Cardiac septum (tissue), 1 donor: ENCODE results near the gene RPL36. TPM values are rescaled to one million over a fixed set of nuclear protein-coding genes. Genes with fewer than 3 reads are reported as not detected.
A peak's percentile ranks its signal among the peaks of the same experiment; 100 is the strongest.

Experiments used
- DNase-seq: peaks from one replicate; pipeline ENCODE4 v3.0.0-alpha.2; 2020; ENCODE audit warnings: low spot score
- intact Hi-C: fragments of 100-400 bp; cut with DNase I; formaldehyde crosslinking; loops from one replicate; pipeline ENCODE4 v1.14.0; 2022
- long read RNA-seq: library from polyadenylated mRNA; unstranded; transcript quantifications from one replicate; pipeline ENCODE4 v2.0.0, GENCODE V29; 2021
- total RNA-seq: library from RNA; stranded (reverse); fragmentation: NEBNext Ultra II Directional; extraction: Animal tissue kit (Norgen Biotek cat#: 25700); gene quantifications from one replicate; pipeline ENCODE4 v1.2.1, GENCODE V29; 2021
- donor health status: DM: no; HTN: no; CAD: no.

The RPL36 gene
- 337 TPM for total RNA-seq
- long read RNA-seq, transcript RPL36-201 (4 exons, 707 nt) = major isoform, 99 of 104 reads
- long read RNA-seq, partial matches to known transcripts = 0 of 104 reads
- long read RNA-seq, other reads (novel, unspliced or antisense) = 2 of 104 reads

- DNase-seq = peak; percentile 99
- intact Hi-C loops = loop anchor here (1.0 kb wide), 1 partner anchor 30 kb away; the partner anchor contains the start of genes CATSPERD and LONP1
These were observed at the start of gene RPL36 for GRCh38 chr19:5690125-5690954. TSS of gene RPL36 (plus strand) at chr19:5690295. CDS start at chr19:5690508, 213 bp downstream.

DNA sequence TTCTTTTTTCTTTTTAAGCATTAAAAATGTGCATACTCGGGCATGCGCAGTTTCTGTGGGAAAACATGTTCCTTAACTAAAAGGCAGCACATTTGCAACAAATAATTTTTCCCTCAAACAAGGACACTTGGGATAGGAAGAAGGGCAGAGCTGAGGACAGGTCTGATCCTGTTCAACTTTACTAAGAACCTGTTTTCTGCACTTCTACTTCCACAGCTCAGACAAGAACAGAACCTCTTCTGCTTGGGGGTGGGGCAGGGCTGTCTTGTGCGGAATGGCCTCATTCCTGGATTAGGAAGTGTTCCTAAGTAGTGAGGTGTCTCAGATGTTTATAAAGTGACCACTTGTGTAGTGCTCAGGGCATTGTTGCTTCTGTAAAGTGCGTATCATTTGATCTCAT is 48.9 kb upstream of the RPL36 start:
- intact Hi-C loops = no loop called here
- no peak for DNase-seq

DNA sequence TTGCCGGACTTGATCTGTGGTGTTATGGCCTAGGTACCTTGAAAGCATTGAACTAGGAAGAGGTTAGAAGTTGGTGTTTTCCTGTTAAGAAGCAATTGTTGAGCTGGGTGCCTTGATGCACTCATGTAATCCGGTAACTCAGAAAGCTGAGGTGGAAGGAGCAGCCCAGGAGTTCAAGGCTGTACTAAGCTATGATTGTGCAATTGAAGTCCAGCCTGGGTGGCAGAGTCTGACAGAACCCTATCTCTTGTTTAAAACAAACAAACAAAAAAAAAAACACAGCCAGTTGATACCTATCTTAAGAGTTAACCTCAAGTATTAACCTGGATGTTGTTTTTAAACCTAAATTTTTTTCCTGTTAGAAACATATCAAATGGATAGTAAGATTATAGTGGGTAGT is 47.9 kb upstream of the RPL36 start:
- intact Hi-C loops = no loop called here
- DNase-seq = no peak

- intact Hi-C loops = no loop called here
- DNase-seq = no peak
These were observed 47.0 kb upstream of the RPL36 start for GRCh38 chr19:5643060-5643459.

DNA sequence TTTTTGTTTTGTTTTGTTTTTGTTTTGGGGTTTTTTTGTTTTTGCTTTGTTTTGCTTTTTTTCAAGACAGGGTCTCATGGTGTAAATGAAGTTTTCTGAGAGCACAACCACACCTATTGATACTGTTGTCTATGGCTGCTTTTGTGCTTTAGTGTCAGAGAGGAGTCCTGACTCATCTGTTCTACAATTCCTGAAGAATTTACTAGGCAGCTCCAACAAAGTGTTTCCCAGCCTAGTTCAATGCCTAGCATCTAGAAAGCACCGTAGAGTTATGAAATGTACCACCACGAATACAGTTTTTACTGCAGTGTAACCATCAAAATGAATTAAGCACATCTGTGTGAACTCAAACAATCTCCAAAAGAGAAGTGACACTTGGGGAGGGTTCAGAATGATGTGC is 46.1 kb upstream of the RPL36 start:
- no peak for DNase-seq
- intact Hi-C loops = no loop called here

DNA sequence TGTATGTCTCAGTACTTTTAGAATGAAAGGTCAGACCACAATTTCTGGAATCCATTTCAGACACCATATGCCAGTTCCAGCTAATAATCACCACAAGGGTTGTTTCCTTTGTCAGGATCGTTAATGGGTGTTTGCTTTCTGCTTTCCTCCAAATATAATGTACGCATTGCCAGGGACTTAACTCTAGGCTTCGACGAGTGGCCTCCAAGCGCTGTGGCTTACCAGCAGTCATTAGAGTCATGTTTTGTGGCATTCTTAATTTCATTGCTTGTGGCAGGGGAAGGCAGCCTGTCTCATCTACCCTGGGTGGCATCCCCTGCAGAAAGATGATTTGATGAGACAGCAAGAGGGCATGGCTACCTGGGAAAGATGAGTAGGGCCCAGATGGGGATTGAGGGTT is 44.7 kb upstream of the RPL36 start:
- DNase-seq = no peak
- intact Hi-C loops = no loop called here

GRCh38 chr19:5646703-5647102 is 43.4 kb upstream of the RPL36 start:
- no peak for DNase-seq
- intact Hi-C loops = no loop called here

- DNase-seq = no peak
- intact Hi-C loops = no loop called here
These were observed 41.6 kb upstream of the RPL36 start for GRCh38 chr19:5648464-5648863.

- DNase-seq = no peak
These were observed 38.7 kb upstream of the RPL36 start for GRCh38 chr19:5651361-5651760.

GRCh38 chr19:5652261-5652660 is 37.8 kb upstream of the RPL36 start:
- intact Hi-C loops = no loop called here
- DNase-seq = no peak

More at GRCh38 chr19:5651361-5651760, 38.7 kb upstream of the RPL36 start:
- intact Hi-C loops = no loop called here

DNA sequence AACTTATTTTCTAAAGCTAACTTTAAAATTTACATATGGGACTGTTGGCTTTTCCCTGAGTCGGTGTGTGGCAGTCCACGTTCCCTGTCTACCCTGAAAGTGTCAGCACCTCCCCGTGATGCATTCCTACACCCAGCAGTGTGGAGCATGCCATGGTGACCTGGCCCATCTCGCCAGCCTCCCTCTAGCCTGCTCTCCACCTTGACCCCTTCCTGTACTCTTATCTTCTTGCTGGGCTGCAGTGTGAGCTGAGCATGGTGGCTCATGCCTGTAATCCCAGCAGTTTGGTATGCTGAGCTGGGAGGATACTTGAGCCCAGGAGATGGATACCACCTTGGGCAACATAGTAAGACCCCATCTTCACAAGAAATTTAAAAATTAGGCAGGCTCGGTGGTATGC is 35.2 kb upstream of the RPL36 start:
- DNase-seq = no peak
- intact Hi-C loops = no loop called here

DNA sequence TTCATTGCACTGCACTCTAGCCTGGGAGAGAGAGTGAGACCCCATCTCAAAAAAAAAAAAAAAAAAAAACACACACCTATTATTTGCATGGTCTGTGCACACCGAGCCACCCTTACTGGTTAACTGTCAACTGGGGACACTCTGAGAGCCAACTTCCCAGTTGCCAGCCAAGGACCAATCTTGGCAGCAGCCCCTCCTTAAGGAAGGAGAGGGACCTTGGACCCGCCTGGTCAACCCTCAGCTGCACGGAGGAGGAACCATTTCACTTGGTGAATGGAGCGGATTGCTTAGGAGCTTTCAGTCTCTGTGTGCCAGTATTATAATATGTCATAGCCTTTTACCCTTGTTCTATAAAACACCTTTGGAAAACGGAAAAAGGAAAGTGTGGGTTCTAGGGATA is 34.7 kb upstream of the RPL36 start:
- DNase-seq = no peak
- intact Hi-C loops = no loop called here

- intact Hi-C loops = no loop called here
- no peak for DNase-seq
These were observed 28.6 kb upstream of the RPL36 start for GRCh38 chr19:5661483-5661882.

GRCh38 chr19:5663904-5664303 is 26.2 kb upstream of the RPL36 start:
- DNase-seq = no peak
- intact Hi-C loops = no loop called here

DNA sequence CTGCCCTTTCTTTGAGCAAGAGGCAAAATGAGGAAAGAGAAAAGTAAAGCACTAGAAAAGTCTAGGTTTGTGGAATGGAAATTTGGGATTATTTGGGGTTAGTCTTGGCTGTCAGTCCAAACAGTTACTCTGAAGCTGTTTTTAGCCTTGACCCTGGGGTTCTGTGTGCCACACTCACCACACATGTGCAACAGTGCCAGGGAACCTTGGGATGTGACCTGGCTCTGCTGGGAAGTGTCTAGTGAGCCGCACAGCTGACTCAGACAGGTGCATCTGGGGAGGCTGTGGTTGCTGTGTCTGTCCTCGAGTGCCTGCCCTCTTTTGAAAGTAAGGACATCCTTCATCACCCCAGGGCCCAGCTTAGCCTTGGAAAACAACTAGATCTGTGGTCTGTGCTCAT is 25.6 kb upstream of the RPL36 start:
- no peak for DNase-seq
- intact Hi-C loops = no loop called here

- no peak for DNase-seq
- intact Hi-C loops = no loop called here
These were observed 24.1 kb upstream of the RPL36 start for GRCh38 chr19:5665781-5666513.

- intact Hi-C loops = no loop called here
- no peak for DNase-seq
These were observed 23.0 kb upstream of the RPL36 start for GRCh38 chr19:5666921-5667610.

- DNase-seq = no peak
- intact Hi-C loops = no loop called here
These were observed 22.3 kb upstream of the RPL36 start for GRCh38 chr19:5667751-5668271.

DNA sequence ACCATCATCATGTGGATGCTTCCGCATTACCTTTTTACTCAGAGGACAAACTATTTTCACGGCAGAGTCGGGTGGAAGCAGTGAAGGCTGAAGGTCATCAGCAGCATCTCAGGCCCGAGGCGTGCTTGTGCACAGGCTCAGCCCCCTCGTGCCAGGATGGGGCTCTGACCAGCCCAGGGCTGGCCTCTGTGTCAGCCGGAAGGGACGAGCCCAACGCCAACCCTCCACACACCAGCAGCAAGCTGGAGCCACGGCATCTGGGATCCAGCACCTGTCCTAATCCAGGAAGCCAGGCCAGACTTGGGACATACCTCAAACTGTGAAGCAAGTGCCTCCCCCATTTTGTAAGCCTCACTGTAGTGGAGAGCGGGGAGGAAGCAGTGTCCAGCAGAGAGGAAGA is 20.9 kb upstream of the RPL36 start:
- DNase-seq = no peak
- intact Hi-C loops = no loop called here

- intact Hi-C loops = no loop called here
- DNase-seq = no peak
These were observed 18.5 kb upstream of the RPL36 start for GRCh38 chr19:5671600-5671999.
